H9 (cell line): ENCODE results near the gene SLCO3A1. TPM values are rescaled to one million over a fixed set of nuclear protein-coding genes. Genes with fewer than 3 reads are reported as not detected.

Source experiments
- DNase-seq: peaks from one replicate; pipeline ENCODE4 v3.0.0-alpha.2; 2017
- H2AFZ ChIP-seq: one replicate; pipeline ENCODE4 v1.6.1; 2013; ENCODE audit warnings: mild to moderate bottlenecking, low read length, control low read depth, moderate library complexity
- H2AK5ac ChIP-seq: 2 replicates; pipeline ENCODE4 v1.6.1; 2013; ENCODE audit warnings: low read length, control low read depth, mixed read lengths; ENCODE audit not compliant: insufficient read length
- H2BK120ac ChIP-seq: one replicate; pipeline ENCODE4 v1.6.1; 2013; ENCODE audit warnings: low read depth, mild to moderate bottlenecking, low read length, control low read depth, inconsistent platforms; ENCODE audit not compliant: poor library complexity, severe bottlenecking
- H2BK12ac ChIP-seq: 2 replicates; pipeline ENCODE4 v1.6.1; 2013; ENCODE audit warnings: low read length, control low read depth, mixed read lengths, low read depth; ENCODE audit not compliant: insufficient read length
- H2BK15ac ChIP-seq: 2 replicates; pipeline ENCODE4 v1.6.1; 2013; ENCODE audit warnings: low read depth, low read length, control low read depth
- H2BK20ac ChIP-seq: one replicate; pipeline ENCODE4 v1.6.1; 2013; ENCODE audit warnings: low read depth, mild to moderate bottlenecking, low read length, control low read depth, inconsistent platforms; ENCODE audit not compliant: poor library complexity, severe bottlenecking
- H2BK5ac ChIP-seq: 2 replicates; pipeline ENCODE4 v1.6.1; 2013; ENCODE audit warnings: low read length, control low read depth, mixed read lengths; ENCODE audit not compliant: insufficient read length
- H3K14ac ChIP-seq: 2 replicates; pipeline ENCODE4 v1.6.1; 2013; ENCODE audit warnings: low read length, control low read depth; ENCODE audit not compliant: insufficient read depth
- H3K18ac ChIP-seq: 2 replicates; pipeline ENCODE4 v1.6.1; 2013; ENCODE audit warnings: low read depth, mild to moderate bottlenecking, mixed read lengths, low read length, control low read depth; ENCODE audit not compliant: insufficient read length
- H3K23ac ChIP-seq: 2 replicates; pipeline ENCODE4 v1.6.1; 2013; ENCODE audit warnings: low read length, control low read depth, mixed read lengths, low read depth; ENCODE audit not compliant: insufficient read length
- H3K23me2 ChIP-seq: 2 replicates; pipeline ENCODE4 v1.6.1; 2013; ENCODE audit warnings: low read depth, mild to moderate bottlenecking, mixed read lengths, low read length, control low read depth; ENCODE audit not compliant: insufficient read length, poor library complexity, severe bottlenecking
- H3K27ac ChIP-seq: 2 replicates; pipeline ENCODE4 v1.5.1; 2013; ENCODE audit warnings: low read length, control low read depth, mixed read lengths, low read depth; ENCODE audit not compliant: insufficient read length
- H3K27me3 ChIP-seq: 2 replicates; pipeline ENCODE4 v1.6.1; 2013; ENCODE audit warnings: low read length, control low read depth, inconsistent platforms; ENCODE audit not compliant: insufficient read depth
- H3K4ac ChIP-seq: 2 replicates; pipeline ENCODE4 v1.6.1; 2013; ENCODE audit warnings: low read depth, mild to moderate bottlenecking, control low read depth, inconsistent platforms, low read length, moderate library complexity
- H3K4me1 ChIP-seq: 2 replicates; pipeline ENCODE4 v1.6.1; 2013; ENCODE audit warnings: low read length, control low read depth, inconsistent platforms; ENCODE audit not compliant: insufficient read depth
- H3K4me2 ChIP-seq: 2 replicates; pipeline ENCODE4 v1.6.1; 2013; ENCODE audit warnings: low read length, control low read depth, mixed read lengths; ENCODE audit not compliant: insufficient read length, insufficient read depth
- H3K56ac ChIP-seq: 2 replicates; pipeline ENCODE4 v1.6.1; 2013; ENCODE audit warnings: low read depth, mild to moderate bottlenecking, mixed read lengths, low read length, control low read depth; ENCODE audit not compliant: insufficient read length
- H3K79me1 ChIP-seq: 2 replicates; pipeline ENCODE4 v1.6.1; 2013; ENCODE audit warnings: low read depth, mild to moderate bottlenecking, moderate library complexity, low read length, control low read depth, inconsistent platforms; ENCODE audit not compliant: insufficient read depth, poor library complexity, severe bottlenecking
- H3K79me2 ChIP-seq: 2 replicates; pipeline ENCODE4 v1.6.1; 2013; ENCODE audit warnings: low read length, control low read depth, inconsistent platforms; ENCODE audit not compliant: insufficient read depth
- H3K9ac ChIP-seq: 2 replicates; pipeline ENCODE4 v1.6.1; 2013; ENCODE audit warnings: low read length, control low read depth, mixed read lengths; ENCODE audit not compliant: insufficient read length; ENCODE audit errors: extremely low read depth
- H3K9me3 ChIP-seq: one replicate; pipeline ENCODE4 v1.6.1; 2013; ENCODE audit warnings: low read depth, low read length, inconsistent platforms; ENCODE audit not compliant: control insufficient read depth
- H3T11ph ChIP-seq: one replicate; pipeline ENCODE4 v1.6.1; 2013; ENCODE audit warnings: mild to moderate bottlenecking, low read length, control low read depth, inconsistent platforms
- H4K20me1 ChIP-seq: one replicate; pipeline ENCODE4 v1.6.1; 2013; ENCODE audit not compliant: control insufficient read depth, insufficient read length, insufficient read depth
- H4K5ac ChIP-seq: 2 replicates; pipeline ENCODE4 v1.6.1; 2013; ENCODE audit warnings: low read depth, mild to moderate bottlenecking, mixed read lengths, low read length, control low read depth; ENCODE audit not compliant: insufficient read length
- H4K8ac ChIP-seq: replicated peaks from 2 replicates; pipeline ENCODE4 v1.6.1; 2013; ENCODE audit warnings: low read length, control low read depth, mixed read lengths, low read depth; ENCODE audit not compliant: insufficient read length
- H4K91ac ChIP-seq: 2 replicates; pipeline ENCODE4 v1.6.1; 2013; ENCODE audit warnings: low read depth, mild to moderate bottlenecking, moderate library complexity, mixed read lengths, low read length, control low read depth; ENCODE audit not compliant: insufficient read length
- H3K27ac Mint-ChIP-seq, 3 experiments: 2 replicates in 2 of 3; 3 replicates in 1 of 3; pipeline ENCODE4 v1.8.0; 2020 to 2021; ENCODE audit warnings: mixed read lengths in 3 of 3, mild to moderate bottlenecking in 1 of 3, moderate library complexity in 1 of 3
- H3K27me3 Mint-ChIP-seq: 2 replicates; pipeline ENCODE4 v1.8.0; 2021; ENCODE audit warnings: low read depth, mild to moderate bottlenecking, moderate library complexity, mixed read lengths
- H3K36me3 Mint-ChIP-seq, 3 experiments: 2 replicates in 2 of 3; 3 replicates in 1 of 3; pipeline ENCODE4 v1.8.0; 2020 to 2021; ENCODE audit warnings: low read depth in 3 of 3, mixed read lengths in 3 of 3; ENCODE audit not compliant: insufficient read depth in 1 of 3
- H3K4me1 Mint-ChIP-seq, 2 experiments: 2 replicates each; pipeline ENCODE4 v1.8.0; 2020; ENCODE audit warnings: mixed read lengths in 2 of 2
- H3K4me3 Mint-ChIP-seq, 2 experiments: 2 replicates in 1 of 2; 3 replicates in 1 of 2; pipeline ENCODE4 v1.8.0; 2020 to 2021; ENCODE audit warnings: mild to moderate bottlenecking in 2 of 2, mixed read lengths in 2 of 2, moderate library complexity in 1 of 2
- H3K9me3 Mint-ChIP-seq, 2 experiments: 2 replicates in 1 of 2; 3 replicates in 1 of 2; pipeline ENCODE4 v1.8.0; 2020; ENCODE audit warnings: mild to moderate bottlenecking in 2 of 2, mixed read lengths in 2 of 2, moderate library complexity in 1 of 2
- CTCF ChIP-seq: fragments of 200-600 bp; sonication (generic); conservative IDR thresholded peaks from 3 replicates; pipeline ENCODE4 v1.8.0; 2021; ENCODE audit warnings: antibody characterized with exemption, mild to moderate bottlenecking
- WGBS: extraction: QIAGEN DNeasy Blood & Tissue Kit; methylation state at CpG from one replicate; pipeline ENCODE4 v1.1.7; 2013; ENCODE audit warnings: missing lambda C conversion rate, low lambda C conversion rate, mixed read lengths; ENCODE audit not compliant: insufficient read length; ENCODE audit errors: extremely low coverage; 5-methylcytosine and 5-hydroxymethylcytosine counted together
- total RNA-seq: library from RNA; stranded (reverse); gene quantifications from 2 replicates; pipeline ENCODE4 v1.2.1, GENCODE V29; 2021

SLCO3A1 gene
- total RNA-seq, 1 experiment from 2014 or later, result 9.4 TPM

- H3K36me3 Mint-ChIP-seq, result no peaks in the 10 kb centered on the region
- H4K5ac ChIP-seq, result no peak overlapping the region
- no peak for TF ChIP-seq CTCF
These were observed 254.0 kb downstream of the SLCO3A1 start for GRCh38 chr15:92107510-92107909.

More at GRCh38 chr15:92107510-92107909, 254.0 kb downstream of the SLCO3A1 start:
- H3K9me3 ChIP-seq, result no peaks in the 10 kb centered on the region
- no peak overlapping the region for H2AFZ ChIP-seq
- H3K4me3 Mint-ChIP-seq, result no peak overlapping the region
- H2AK5ac ChIP-seq, result no peak overlapping the region
- H3K56ac ChIP-seq, result no peak overlapping the region
- no peaks in the 10 kb centered on the region for H3K23me2 ChIP-seq
- WGBS, result no CpG with 5 or more reads among the region's 4 CpGs
- no peak overlapping the region for H3K27ac ChIP-seq
- no peaks in the 10 kb centered on the region for H3K27me3 ChIP-seq
- H2BK12ac ChIP-seq, result no peak overlapping the region
- no peak overlapping the region for H2BK20ac ChIP-seq
- H3K4ac ChIP-seq, result no peak overlapping the region
- no peaks in the 10 kb centered on the region for H3K9me3 Mint-ChIP-seq
- H3K4me1 ChIP-seq, result no peaks in the 10 kb centered on the region; the same call in 1 of the 2 replicates
- no peak overlapping the region for H3K18ac ChIP-seq
- no peak overlapping the region for H3K23ac ChIP-seq
- H4K8ac ChIP-seq, result no peak overlapping the region
- no peaks in the 10 kb centered on the region for H4K20me1 ChIP-seq
- H3K79me1 ChIP-seq, result no peaks in the 10 kb centered on the region
- H3K79me2 ChIP-seq, result no peaks in the 10 kb centered on the region
- no peak overlapping the region for H3K4me2 ChIP-seq
- no peak overlapping the region for H2BK120ac ChIP-seq
- no peak overlapping the region for H3K14ac ChIP-seq
- no peak overlapping the region for H3K27ac Mint-ChIP-seq
- H3T11ph ChIP-seq, result no peak overlapping the region
- DNase-seq, result no peak
- H2BK15ac ChIP-seq, result no peak overlapping the region
- peaks cover 28 to 34% of the 10 kb centered on the region in 2 experiments for H3K4me1 Mint-ChIP-seq
- peaks cover 27% of the 10 kb centered on the region for H3K27me3 Mint-ChIP-seq
- no peak overlapping the region for H4K91ac ChIP-seq
- H2BK5ac ChIP-seq, result no peak overlapping the region
- H3K9ac ChIP-seq, result no peak overlapping the region
